Hepatocyte (in vitro differentiated cells): ENCODE results near the gene ENOX1.

Source experiments
- EZH2 ChIP-seq: fragments of 200-600 bp; sonication (generic); IDR thresholded peaks from 2 replicates; pipeline ENCODE4 v1.6.1; 2016; ENCODE audit warnings: antibody characterized with exemption, mild to moderate bottlenecking, borderline replicate concordance
- EZH2phosphoT487 ChIP-seq: fragments of 200-600 bp; sonication (generic); IDR thresholded peaks from one replicate; pipeline ENCODE4 v1.6.1; 2018; ENCODE audit warnings: antibody characterized with exemption, mild to moderate bottlenecking, low read depth, moderate library complexity; ENCODE audit not compliant: unreplicated experiment, severe bottlenecking
- TF ChIP-seq, protein P1 (sequence below): fragments of 200-600 bp; sonication (generic); IDR thresholded peaks from 2 replicates; pipeline ENCODE4 v1.5.1; 2016; ENCODE audit warnings: antibody characterized with exemption, mild to moderate bottlenecking; ENCODE audit not compliant: poor library complexity

DNA sequence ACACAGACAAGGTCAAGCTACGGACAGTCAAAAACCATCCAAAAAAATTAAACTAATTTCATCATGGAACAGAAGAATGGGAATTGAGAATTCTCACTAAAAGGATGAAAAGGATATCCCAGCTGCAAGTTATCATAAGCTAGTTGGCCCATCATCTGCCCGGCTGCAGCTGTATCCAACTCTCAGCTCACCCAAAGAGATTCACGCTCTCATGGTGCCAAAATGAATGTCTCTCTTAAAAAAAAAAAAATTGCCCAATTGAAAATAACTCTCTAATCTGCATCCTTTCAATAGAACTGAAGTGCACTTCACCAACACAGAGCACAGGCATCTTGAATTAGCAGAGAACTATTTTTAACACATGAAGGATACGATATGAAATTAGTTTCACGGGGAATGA is 20.0 kb downstream of the ENOX1 start:
- TF ChIP-seq, protein P1, sequence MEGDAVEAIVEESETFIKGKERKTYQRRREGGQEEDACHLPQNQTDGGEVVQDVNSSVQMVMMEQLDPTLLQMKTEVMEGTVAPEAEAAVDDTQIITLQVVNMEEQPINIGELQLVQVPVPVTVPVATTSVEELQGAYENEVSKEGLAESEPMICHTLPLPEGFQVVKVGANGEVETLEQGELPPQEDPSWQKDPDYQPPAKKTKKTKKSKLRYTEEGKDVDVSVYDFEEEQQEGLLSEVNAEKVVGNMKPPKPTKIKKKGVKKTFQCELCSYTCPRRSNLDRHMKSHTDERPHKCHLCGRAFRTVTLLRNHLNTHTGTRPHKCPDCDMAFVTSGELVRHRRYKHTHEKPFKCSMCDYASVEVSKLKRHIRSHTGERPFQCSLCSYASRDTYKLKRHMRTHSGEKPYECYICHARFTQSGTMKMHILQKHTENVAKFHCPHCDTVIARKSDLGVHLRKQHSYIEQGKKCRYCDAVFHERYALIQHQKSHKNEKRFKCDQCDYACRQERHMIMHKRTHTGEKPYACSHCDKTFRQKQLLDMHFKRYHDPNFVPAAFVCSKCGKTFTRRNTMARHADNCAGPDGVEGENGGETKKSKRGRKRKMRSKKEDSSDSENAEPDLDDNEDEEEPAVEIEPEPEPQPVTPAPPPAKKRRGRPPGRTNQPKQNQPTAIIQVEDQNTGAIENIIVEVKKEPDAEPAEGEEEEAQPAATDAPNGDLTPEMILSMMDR = no peak
- no peak for TF ChIP-seq EZH2
- no peak for TF ChIP-seq EZH2phosphoT487
